ENCODE measurements around the gene TRAPPC5.

DNA sequence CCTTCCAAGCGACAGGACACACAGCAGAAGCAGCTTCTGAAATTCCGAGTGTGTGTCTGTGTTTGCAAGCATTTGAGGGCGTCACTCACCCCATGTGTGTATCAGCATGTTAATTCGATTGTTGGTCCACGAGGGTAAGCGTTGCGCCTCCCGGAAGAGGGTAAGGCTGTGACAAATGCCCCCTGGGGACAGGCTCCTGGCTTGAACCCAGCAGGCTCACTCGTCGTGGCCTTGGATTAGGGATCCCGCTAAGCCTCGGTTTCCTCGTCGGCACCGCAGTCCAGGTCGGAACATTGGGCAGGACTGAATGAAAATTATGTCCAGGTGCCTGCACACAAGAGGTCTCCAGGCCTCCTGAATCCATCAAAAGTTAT lies 44.3 kb upstream of the TRAPPC5 start:
- TF ChIP-seq, protein P1, sequence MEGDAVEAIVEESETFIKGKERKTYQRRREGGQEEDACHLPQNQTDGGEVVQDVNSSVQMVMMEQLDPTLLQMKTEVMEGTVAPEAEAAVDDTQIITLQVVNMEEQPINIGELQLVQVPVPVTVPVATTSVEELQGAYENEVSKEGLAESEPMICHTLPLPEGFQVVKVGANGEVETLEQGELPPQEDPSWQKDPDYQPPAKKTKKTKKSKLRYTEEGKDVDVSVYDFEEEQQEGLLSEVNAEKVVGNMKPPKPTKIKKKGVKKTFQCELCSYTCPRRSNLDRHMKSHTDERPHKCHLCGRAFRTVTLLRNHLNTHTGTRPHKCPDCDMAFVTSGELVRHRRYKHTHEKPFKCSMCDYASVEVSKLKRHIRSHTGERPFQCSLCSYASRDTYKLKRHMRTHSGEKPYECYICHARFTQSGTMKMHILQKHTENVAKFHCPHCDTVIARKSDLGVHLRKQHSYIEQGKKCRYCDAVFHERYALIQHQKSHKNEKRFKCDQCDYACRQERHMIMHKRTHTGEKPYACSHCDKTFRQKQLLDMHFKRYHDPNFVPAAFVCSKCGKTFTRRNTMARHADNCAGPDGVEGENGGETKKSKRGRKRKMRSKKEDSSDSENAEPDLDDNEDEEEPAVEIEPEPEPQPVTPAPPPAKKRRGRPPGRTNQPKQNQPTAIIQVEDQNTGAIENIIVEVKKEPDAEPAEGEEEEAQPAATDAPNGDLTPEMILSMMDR (IDR thresholded peaks at IDR 0.05; ENCODE audit: low read depth, low read length) = no peak
- no peak for TF ChIP-seq EZH2phosphoT487 (IDR thresholded peaks at IDR 0.05; ENCODE audit: low read depth)

Measured in OCI-LY3 (cell line).